Adipose tissue (tissue), 3 donors: ENCODE measurements around the gene CORO1A. TPM values are rescaled to one million over a fixed set of nuclear protein-coding genes. Genes with fewer than 3 reads are reported as not detected.
"Not testable (repeated sequence)": the region's sequence is repeated elsewhere in the genome, so short reads cannot be mapped to it uniquely, and the experiment has no call there.

Experiments
- H3K27ac ChIP-seq: one replicate; pipeline ENCODE4 v1.5.1; 2013; ENCODE audit warnings: low read depth, low read length
- WGBS, 3 donors: extraction: QIAGEN DNeasy Blood & Tissue Kit; methylation state at CpG; one replicate each; pipeline ENCODE4 v1.1.7; 2013; 5-methylcytosine and 5-hydroxymethylcytosine counted together
- polyA plus RNA-seq, 3 donors: library from polyadenylated mRNA; stranded (reverse); fragments of 200-250 nt; gene quantifications; one replicate each; pipeline ENCODE4 v1.2.3, GENCODE V29; 2013
- donor health status: healthy with polysubstance abuse.
- donor health status: Bipolar disorder and iron deficiency.
- donor health status: healthy.

The CORO1A gene
- polyA plus RNA-seq, 3 donors, result 14.9 to 73.1 (median 72.4) TPM

- WGBS, 3 donors, result no CpG with 5 or more reads among the region's 34 CpGs
- H3K27ac ChIP-seq, result not testable (repeated sequence)
Observed at GRCh38 chr16:30193615-30194014, 10.2 kb downstream of the CORO1A start, which contains the start of the genes BOLA2B and SLX1A. BOLA2B (minus strand) TSS chr16:30193666; CDS start chr16:30193595, 71 bp downstream. SLX1A (plus strand) TSS chr16:30193875; CDS start chr16:30194085, 210 bp downstream.

GRCh38 chr16:30194172-30194925 lies 10.9 kb downstream of the CORO1A start:
- 3 to 7% (median 7%) methylated on average over 14 to 16 of the region's 60 CpGs for WGBS, 3 donors
- not testable (repeated sequence) for H3K27ac ChIP-seq

GRCh38 chr16:30197001-30197400 lies 13.6 kb downstream of the CORO1A start:
- H3K27ac ChIP-seq, result not testable (repeated sequence)
- WGBS, 3 donors, result 50 to 96% (median 94%) methylated on average over 1 of the region's 2 CpGs

- no CpG with 5 or more reads among the region's 3 CpGs for WGBS, 3 donors
- H3K27ac ChIP-seq, result not testable (repeated sequence)
Observed at GRCh38 chr16:30199049-30199448, 15.6 kb downstream of the CORO1A start, which contains the start of gene SULT1A3. SULT1A3 (plus strand) TSS chr16:30199255; CDS start chr16:30200729, 1,474 bp downstream.

- WGBS, 3 donors, result no CpG with 5 or more reads among the region's 15 CpGs
- H3K27ac ChIP-seq, result not testable (repeated sequence)
Observed at GRCh38 chr16:30199608-30200343, 16.4 kb downstream of the CORO1A start.

- WGBS, 3 donors, result 1 to 2% (median 1%) methylated on average over 13 to 20 of the region's 52 CpGs
- H3K27ac ChIP-seq, result not testable (repeated sequence)
Observed at GRCh38 chr16:30205541-30206236, 22.3 kb downstream of the CORO1A start.

- WGBS, 3 donors, result no CpG with 5 or more reads among the region's 33 CpGs
- H3K27ac ChIP-seq, result not testable (repeated sequence)
Observed at GRCh38 chr16:30206252-30206651, 22.9 kb downstream of the CORO1A start.

- H3K27ac ChIP-seq, result not testable (repeated sequence)
- WGBS, 3 donors, result 6 to 32% (median 23%) methylated on average over 2 of the region's 9 CpGs
Observed at GRCh38 chr16:30207063-30207704, 23.8 kb downstream of the CORO1A start.

GRCh38 chr16:30209032-30209431 lies 25.6 kb downstream of the CORO1A start:
- WGBS, 3 donors, result 0 to 42% (median 18%) methylated on average over 4 of the region's 6 CpGs
- not testable (repeated sequence) for H3K27ac ChIP-seq

GRCh38 chr16:30211414-30211813 lies 28.0 kb downstream of the CORO1A start:
- no CpG with 5 or more reads among the region's 4 CpGs for WGBS, 3 donors
- H3K27ac ChIP-seq, result not testable (repeated sequence)

- H3K27ac ChIP-seq, result not testable (repeated sequence)
- WGBS, 3 donors, result 52 to 68% (median 57%) methylated on average over 3 of the region's 5 CpGs
Observed at GRCh38 chr16:30217082-30217481, 33.7 kb downstream of the CORO1A start.

Other genes with a start within 250 kb of the CORO1A start
- gene TMEM219, start 221.5 kb upstream of the CORO1A start, polyA plus RNA-seq, result 100 to 1,000 TPM in 2 of 3 donors, 10 to 100 TPM in 1; 91.4 to 182 (median 115) TPM
- gene TAOK2, start 209.7 kb upstream of the CORO1A start, polyA plus RNA-seq, result 10 to 100 TPM; 15.2 to 47.6 (median 32.2) TPM
- 10 to 100 TPM; 10.1 to 14.8 (median 14.2) TPM for gene HIRIP3, start 188.0 kb upstream of the CORO1A start, polyA plus RNA-seq
- 10 to 100 TPM; 37.3 to 69.5 (median 50.1) TPM for gene INO80E, start 187.4 kb upstream of the CORO1A start, polyA plus RNA-seq
- gene DOC2A, start 172.6 kb upstream of the CORO1A start, polyA plus RNA-seq, result 1 to 10 TPM in 1 of 3 donors, under 1 TPM in 2; 0.25 to 1.9 (median 0.38) TPM
- gene C16orf92, start 160.4 kb upstream of the CORO1A start, polyA plus RNA-seq, result not detected
- under 1 TPM in 1 of 3 donors, not detected in 2; 0.10 TPM for gene TLCD3B, start 152.3 kb upstream of the CORO1A start, polyA plus RNA-seq
- 1,000 to 10,000 TPM in 1 of 3 donors, 100 to 1,000 TPM in 2; 551 to 1,251 (median 711) TPM for gene ALDOA, start 117.8 kb upstream of the CORO1A start, polyA plus RNA-seq
- 10 to 100 TPM; 45.7 to 93.1 (median 79.4) TPM for gene PPP4C, start 107.6 kb upstream of the CORO1A start, polyA plus RNA-seq
- gene TBX6, start 91.7 kb upstream of the CORO1A start, polyA plus RNA-seq, result 1 to 10 TPM in 1 of 3 donors, under 1 TPM in 2; 0.67 to 1.3 (median 0.73) TPM
- gene YPEL3, start 87.4 kb upstream of the CORO1A start, polyA plus RNA-seq, result 100 to 1,000 TPM in 1 of 3 donors, 10 to 100 TPM in 2; 70.2 to 217 (median 86.0) TPM
- gene GDPD3, start 70.1 kb upstream of the CORO1A start, polyA plus RNA-seq, result 1 to 10 TPM; 1.2 to 5.6 (median 3.4) TPM
- gene MAPK3, start 60.4 kb upstream of the CORO1A start, polyA plus RNA-seq, result 100 to 1,000 TPM in 2 of 3 donors, 10 to 100 TPM in 1; 25.2 to 143 (median 108) TPM
- gene BOLA2B, start 10.1 kb downstream of the CORO1A start, polyA plus RNA-seq, result 100 to 1,000 TPM in 2 of 3 donors, 10 to 100 TPM in 1; 77.5 to 143 (median 136) TPM
- 10 to 100 TPM; 33.5 to 60.0 (median 44.0) TPM for gene SLX1A, start 10.3 kb downstream of the CORO1A start, polyA plus RNA-seq
- 10 to 100 TPM in 1 of 3 donors, 1 to 10 TPM in 2; 4.9 to 20.1 (median 5.0) TPM for gene SULT1A3, start 15.7 kb downstream of the CORO1A start, polyA plus RNA-seq
- gene NPIPB13, start 64.9 kb downstream of the CORO1A start, polyA plus RNA-seq, result 1 to 10 TPM; 2.7 to 5.5 (median 3.0) TPM
- 10 to 100 TPM; 27.0 to 41.5 (median 37.5) TPM for gene CD2BP2, start 171.7 kb downstream of the CORO1A start, polyA plus RNA-seq
- gene TBC1D10B, start 186.9 kb downstream of the CORO1A start, polyA plus RNA-seq, result 10 to 100 TPM; 12.4 to 28.2 (median 27.6) TPM
- gene MYL11, start 191.2 kb downstream of the CORO1A start, polyA plus RNA-seq, result 1 to 10 TPM in 1 of 3 donors, under 1 TPM in 1, not detected in 1; 0.98 to 1.3 TPM
- gene SEPTIN1, start 199.0 kb downstream of the CORO1A start, polyA plus RNA-seq, result 1 to 10 TPM; 1.8 to 3.9 (median 3.6) TPM
- gene ZNF48, start 211.8 kb downstream of the CORO1A start, polyA plus RNA-seq, result 1 to 10 TPM; 2.4 to 3.9 (median 3.2) TPM
- gene ZNF771, start 224.0 kb downstream of the CORO1A start, polyA plus RNA-seq, result 1 to 10 TPM; 4.2 to 6.4 (median 4.9) TPM
- gene DCTPP1, start 246.4 kb downstream of the CORO1A start, polyA plus RNA-seq, result 10 to 100 TPM; 27.5 to 29.8 (median 29.2) TPM